ENCODE results near the gene DDR2.

DDR2 gene

DNA sequence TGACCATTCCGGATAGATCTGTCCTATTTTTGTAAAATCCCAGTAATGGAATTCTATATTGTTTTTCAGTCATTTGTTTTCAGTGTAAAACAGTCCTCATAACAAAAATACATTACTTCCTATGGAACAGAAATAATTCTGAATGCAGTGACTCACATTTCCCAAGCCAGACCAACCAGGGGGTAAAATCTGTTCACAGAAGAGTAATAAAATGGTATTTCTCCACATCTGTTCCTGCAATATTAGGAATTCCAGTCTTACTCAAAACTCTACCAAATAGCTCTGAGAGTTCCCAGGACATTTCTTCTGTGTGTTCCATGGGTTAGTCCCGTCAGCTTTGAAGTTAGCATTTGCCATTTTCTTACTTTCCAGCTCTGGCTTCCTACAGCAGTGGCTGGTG is 2.6 kb upstream of the DDR2 start:
- DNase-seq (ENCODE audit: low read depth in 2 of 2), result no peak

GRCh38 chr1:162631546-162632191 is 595 bp upstream of the DDR2 start:
- no peak for DNase-seq (ENCODE audit: low read depth in 2 of 2)

DNA sequence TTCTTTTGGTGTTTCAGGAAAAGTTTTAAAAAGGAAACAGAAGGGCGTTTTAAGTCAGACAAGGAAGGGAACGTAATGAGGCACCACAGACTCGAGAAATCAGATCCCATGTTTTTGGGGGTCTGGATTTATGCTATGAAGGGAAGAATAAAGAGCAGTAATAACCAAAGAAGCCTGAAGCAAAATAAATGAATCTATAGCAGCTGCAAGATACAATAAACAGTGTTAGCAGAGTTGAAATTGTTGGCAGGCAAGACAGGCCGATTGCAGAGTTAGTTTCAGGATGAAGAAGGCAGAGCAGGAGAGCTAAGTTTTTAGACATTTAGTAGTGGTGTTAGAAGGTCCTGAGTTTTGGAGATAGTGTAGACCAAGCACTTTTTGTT is 425 bp downstream of the DDR2 start:
- DNase-seq (ENCODE audit: low read depth in 2 of 2), result no peak

DNA sequence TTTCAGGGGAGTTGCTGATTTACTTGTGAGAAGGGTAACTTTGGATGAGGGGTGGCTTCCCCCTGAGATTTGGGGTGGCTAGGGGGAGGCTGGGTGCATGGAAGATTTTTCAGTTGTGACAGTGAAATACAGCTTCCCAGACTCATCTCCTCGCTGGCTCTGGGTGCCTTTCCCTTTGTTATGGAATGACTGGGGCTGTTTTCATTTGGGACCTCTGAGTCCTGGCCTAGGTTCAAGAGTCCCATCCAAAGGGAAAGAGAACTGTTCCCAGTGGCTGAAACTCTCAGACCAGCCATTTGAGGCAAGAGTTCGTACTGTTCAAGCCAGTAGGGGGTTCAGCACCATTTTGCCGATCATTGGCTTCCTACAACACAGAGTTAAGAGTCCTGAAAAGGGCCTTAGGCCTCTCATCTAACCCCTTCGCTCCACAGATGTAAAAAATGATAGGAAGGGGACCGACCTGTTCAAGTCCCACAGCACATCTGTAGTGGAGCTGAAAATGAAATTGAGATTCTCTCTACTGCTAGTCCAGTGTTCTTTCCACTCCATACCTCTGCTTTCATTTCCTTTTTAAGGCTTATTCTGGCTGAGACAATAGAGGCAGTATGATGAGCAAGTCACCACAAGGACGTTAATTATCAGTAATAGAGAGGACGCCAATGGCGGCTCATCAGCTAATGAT is 958 bp downstream of the DDR2 start:
- DNase-seq (ENCODE audit: low read depth in 2 of 2), result no peak

GRCh38 chr1:162635418-162635817 is 3.2 kb downstream of the DDR2 start:
- DNase-seq (ENCODE audit: low read depth in 2 of 2), result no peak

DNA sequence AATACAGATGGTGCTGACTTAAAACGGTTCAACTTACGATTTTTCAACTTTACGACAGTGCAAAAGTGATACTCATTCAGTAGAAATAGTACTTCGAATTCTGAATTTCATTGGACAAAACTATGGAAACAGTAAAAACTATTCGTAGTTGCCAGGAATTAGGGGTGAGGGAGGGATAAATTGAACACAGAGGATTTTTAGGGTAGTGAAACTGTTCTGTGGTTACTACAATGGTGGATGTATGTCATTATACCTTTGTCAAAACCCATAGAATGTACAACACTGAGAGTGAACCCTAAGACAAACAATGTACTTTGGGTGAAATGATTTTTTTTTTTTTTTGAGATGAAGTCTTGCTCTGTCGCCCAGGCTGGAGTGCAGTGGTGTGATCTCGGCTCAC is 7.5 kb downstream of the DDR2 start:
- DNase-seq (ENCODE audit: low read depth in 2 of 2), result no peak

DNA sequence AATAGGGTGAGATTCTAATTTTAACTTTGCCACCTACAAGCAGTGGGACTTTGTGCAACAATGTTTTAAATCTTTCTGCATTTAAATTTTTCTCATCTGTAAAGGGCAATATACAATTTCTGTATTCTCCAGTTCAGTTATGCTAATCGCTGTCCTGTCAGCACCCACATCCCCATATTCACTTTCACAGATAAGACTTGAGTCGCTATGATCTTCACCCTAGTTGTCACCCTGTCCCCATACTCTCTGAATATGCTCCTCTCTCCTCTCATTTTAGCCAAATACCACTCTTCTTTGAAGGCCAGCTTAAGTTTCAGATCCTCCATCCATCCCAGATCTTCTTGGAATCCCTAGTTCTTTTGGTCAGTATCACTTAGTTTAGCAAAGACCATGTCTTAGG is 8.8 kb downstream of the DDR2 start:
- no peak for DNase-seq (ENCODE audit: low read depth in 2 of 2)

GRCh38 chr1:162644986-162645314 is 12.7 kb downstream of the DDR2 start:
- DNase-seq (ENCODE audit: low read depth in 2 of 2), result no peak

GRCh38 chr1:162645666-162646065 is 13.4 kb downstream of the DDR2 start:
- no peak for DNase-seq (ENCODE audit: low read depth in 2 of 2)

DNA sequence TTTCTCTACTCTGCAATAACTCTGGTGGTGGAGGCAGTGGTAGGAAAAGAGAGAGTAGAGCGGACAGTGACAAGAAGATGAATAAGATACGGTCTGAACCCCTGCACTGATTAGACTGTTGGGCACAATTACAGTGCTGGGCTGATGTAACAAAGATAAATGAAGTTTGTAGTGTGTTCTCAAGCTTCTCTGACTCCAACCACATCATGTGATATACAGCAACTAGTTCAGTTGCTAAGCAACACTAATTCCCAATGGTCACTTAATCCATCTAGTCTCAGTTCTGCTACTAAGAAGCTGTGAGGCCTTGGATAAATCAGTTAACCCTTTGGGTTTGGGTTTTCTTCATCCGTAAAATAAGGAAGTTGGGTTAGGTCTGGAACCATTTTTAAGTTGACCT is 17.3 kb downstream of the DDR2 start:
- no peak for DNase-seq (ENCODE audit: low read depth in 2 of 2)

GRCh38 chr1:162654915-162655620 is 22.8 kb downstream of the DDR2 start:
- DNase-seq (ENCODE audit: low read depth in 2 of 2), result no peak

DNA sequence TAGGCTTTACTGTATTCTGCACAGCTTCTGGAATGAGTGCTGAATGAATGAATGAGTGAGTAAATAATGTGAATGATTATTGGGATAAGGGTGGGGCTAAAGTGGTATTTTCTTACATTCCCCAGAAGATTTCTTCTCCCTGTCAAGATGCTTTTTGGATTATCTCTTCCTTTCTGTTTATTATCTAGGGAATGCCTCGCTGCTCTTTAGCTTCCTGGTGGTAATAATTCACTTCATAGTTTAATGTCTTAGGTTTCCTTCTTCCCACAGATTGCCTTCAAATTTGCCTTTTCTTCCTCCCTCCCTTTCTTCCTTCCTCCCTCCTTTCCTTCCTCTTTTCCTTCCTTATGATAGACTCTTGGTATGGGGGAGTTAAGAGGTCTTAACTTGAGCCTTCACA is 24.0 kb downstream of the DDR2 start:
- DNase-seq (ENCODE audit: low read depth in 2 of 2), result no peak

GRCh38 chr1:162660574-162660973 is 28.3 kb downstream of the DDR2 start:
- DNase-seq (ENCODE audit: low read depth in 2 of 2), result no peak

- no peak for DNase-seq (ENCODE audit: low read depth in 2 of 2)
Measured at GRCh38 chr1:162661336-162661735, 29.1 kb downstream of the DDR2 start.

DNA sequence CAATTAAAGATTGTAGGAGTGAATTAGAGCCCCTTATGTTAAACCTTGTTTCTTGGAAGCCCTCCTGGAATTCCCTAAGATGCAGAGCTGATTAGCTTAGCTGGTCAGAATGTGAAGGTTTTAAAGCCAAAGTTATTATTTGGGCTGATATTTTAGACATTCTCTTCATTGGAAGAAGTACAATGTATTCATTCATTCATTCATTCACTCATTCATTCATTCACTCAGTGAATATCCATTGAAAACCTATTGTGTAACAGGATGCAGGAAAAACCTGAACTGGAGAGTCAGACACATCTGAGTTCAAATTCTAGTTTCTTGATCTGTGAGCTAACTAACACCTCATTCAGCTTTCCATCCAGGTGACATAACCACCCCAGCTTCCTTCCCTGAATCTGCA is 29.7 kb downstream of the DDR2 start:
- no peak for DNase-seq (ENCODE audit: low read depth in 2 of 2)

GRCh38 chr1:162663086-162663485 is 30.8 kb downstream of the DDR2 start:
- no peak for DNase-seq (ENCODE audit: low read depth in 2 of 2)

GRCh38 chr1:162663589-162664106 is 31.4 kb downstream of the DDR2 start:
- DNase-seq (ENCODE audit: low read depth in 2 of 2), result no peak

GRCh38 chr1:162666006-162666645 is 33.9 kb downstream of the DDR2 start:
- no peak for DNase-seq (ENCODE audit: low read depth in 2 of 2)

DNA sequence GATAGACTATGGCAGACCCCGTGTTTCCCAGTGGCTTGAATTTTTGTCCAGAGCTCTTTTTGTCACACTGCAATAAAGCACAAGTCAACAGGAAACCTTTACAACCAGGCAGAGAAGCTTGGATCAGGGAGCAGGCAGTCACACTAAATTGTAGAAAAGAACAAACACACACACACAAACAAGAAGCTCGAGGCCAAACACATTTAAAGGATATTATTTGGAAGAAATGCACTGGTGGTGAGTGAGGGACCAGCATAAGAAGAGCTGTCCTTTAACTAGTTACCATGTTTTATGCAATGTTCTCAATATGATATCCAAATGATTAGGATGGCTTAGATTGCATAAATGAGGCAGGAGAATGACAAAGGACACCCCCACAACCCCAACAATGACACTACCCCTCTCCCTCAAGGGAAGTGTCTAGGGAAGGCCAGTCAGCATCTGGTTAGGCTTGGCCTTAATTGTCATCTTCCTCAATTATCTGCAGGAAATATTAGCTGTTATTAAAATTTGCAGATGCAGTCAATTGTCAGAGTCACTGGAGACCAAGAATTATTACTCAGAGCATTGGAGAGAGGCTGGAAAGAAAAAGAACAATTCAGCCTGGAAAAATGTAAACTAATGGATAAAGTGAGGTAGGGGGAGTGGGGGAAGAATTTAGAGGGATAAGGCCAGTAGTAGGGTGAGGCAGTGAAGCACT is 35.3 kb downstream of the DDR2 start:
- no peak for DNase-seq (ENCODE audit: low read depth in 2 of 2)

- no peak for DNase-seq (ENCODE audit: low read depth in 2 of 2)
Measured at GRCh38 chr1:162670928-162671663, 38.8 kb downstream of the DDR2 start.

DNA sequence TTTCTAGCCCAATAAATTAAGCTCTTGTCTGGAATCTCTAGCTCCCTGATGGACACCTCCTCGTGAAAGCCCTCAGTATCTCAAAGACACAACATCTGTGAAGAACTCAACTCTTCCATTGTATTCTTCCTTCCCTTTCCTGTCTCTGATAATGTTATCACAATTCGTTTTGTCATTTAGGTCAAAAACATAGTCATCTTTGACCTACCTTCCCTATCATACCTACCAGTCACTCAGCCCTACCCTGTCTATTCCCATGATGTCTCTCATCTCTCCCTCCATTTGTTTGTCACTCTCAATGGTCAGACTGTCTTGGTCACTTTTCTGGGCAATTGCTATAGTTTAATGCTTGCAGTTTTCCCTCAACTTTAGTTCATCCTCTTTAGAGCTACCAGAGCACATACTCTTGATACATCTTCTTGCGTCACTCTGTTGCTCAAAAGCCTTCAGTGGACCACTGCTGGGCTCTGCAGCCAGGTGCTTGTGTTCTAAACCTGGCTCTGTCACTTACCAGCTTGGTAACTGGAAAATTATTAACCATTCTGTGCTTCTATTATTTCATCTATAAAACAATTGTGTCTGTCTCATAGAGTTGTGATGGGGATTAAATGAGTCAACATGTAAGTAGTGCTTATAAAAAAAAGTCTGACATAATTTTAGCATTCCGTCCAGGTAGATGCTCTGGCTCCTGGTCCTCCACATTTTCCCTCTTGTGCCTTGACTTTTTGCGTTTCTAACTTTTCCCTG is 39.6 kb downstream of the DDR2 start:
- DNase-seq (ENCODE audit: low read depth in 2 of 2), result no peak
